SK-N-SH treated with all-trans-retinoic acid at 6 μM for 48 hours (cell line): Measurements from ENCODE around the gene TTLL10.

Source experiments
- ARNTL ChIP-seq: fragments of 450-650 bp; formaldehyde crosslinking; IDR thresholded peaks from 2 replicates; pipeline ENCODE4 v1.5.0; 2020; ENCODE audit warnings: low read depth, mild to moderate bottlenecking, moderate library complexity, borderline replicate concordance
- CSRNP3 ChIP-seq: fragments of 250-450 bp; sonication (Bioruptor Pico); IDR thresholded peaks from 2 replicates; pipeline ENCODE4 v1.5.1; 2021; ENCODE audit warnings: mild to moderate bottlenecking, moderate library complexity
- GLIS3 ChIP-seq: fragments of 250-450 bp; sonication (Bioruptor Pico); IDR thresholded peaks from 2 replicates; pipeline ENCODE4 v1.5.0; 2020; ENCODE audit warnings: mild to moderate bottlenecking, moderate library complexity
- PATZ1 ChIP-seq: fragments of 250-450 bp; sonication (Bioruptor Pico); IDR thresholded peaks from 2 replicates; pipeline ENCODE4 v1.8.0; 2020; ENCODE audit warnings: mild to moderate bottlenecking, moderate library complexity, borderline replicate concordance
- TCF4 ChIP-seq: fragments of 250-450 bp; sonication (Bioruptor Pico); IDR thresholded peaks from 2 replicates; pipeline ENCODE4 v1.8.0; 2021; ENCODE audit warnings: mild to moderate bottlenecking, moderate library complexity, borderline replicate concordance
- ZFP3 ChIP-seq: fragments of 250-450 bp; sonication (Bioruptor Pico); IDR thresholded peaks from 2 replicates; pipeline ENCODE4 v1.5.0; 2020; ENCODE audit warnings: mild to moderate bottlenecking, moderate library complexity
- ZFP30 ChIP-seq: fragments of 450-650 bp; formaldehyde crosslinking; IDR thresholded peaks from 2 replicates; pipeline ENCODE4 v1.5.0; 2022; ENCODE audit warnings: mild to moderate bottlenecking, moderate library complexity
- ZNF70 ChIP-seq: fragments of 450-650 bp; formaldehyde crosslinking; IDR thresholded peaks from 2 replicates; pipeline ENCODE4 v1.5.0; 2020; ENCODE audit warnings: mild to moderate bottlenecking, moderate library complexity

GRCh38 chr1:1129381-1129821 is 44.3 kb upstream of the TTLL10 start:
- no peak for TF ChIP-seq TCF4 (CRISPR knock-in tag)
- no peak for TF ChIP-seq ARNTL (CRISPR knock-in tag)
- TF ChIP-seq PATZ1 (CRISPR knock-in tag) = no peak
- no peak for TF ChIP-seq ZNF70 (CRISPR knock-in tag)
- TF ChIP-seq ZFP3 (CRISPR knock-in tag) = no peak
- TF ChIP-seq ZFP30 (CRISPR knock-in tag) = no peak
- TF ChIP-seq CSRNP3 (CRISPR knock-in tag) = no peak
- no peak for TF ChIP-seq GLIS3
